Spleen (tissue), 11 donors: ENCODE results near the gene SYCP1. TPM values are rescaled to one million over a fixed set of nuclear protein-coding genes. Genes with fewer than 3 reads are reported as not detected.

Experiments
- DNase-seq: peaks from one replicate; pipeline ENCODE4 v3.0.0-alpha.2; 2020
- H3K27ac ChIP-seq, 8 donors: fragments of 200-600 bp; sonication (generic) in 7 of 8; 1 replicate in 4 of 8; 2 replicates in 4 of 8; pipeline versions ENCODE4 v1.5.0 to v1.8.0; 2016 to 2021; ENCODE audit warnings: inconsistent platforms in 4 of 8, mild to moderate bottlenecking in 4 of 8, moderate library complexity in 1 of 8
- H3K27me3 ChIP-seq, 7 donors: fragments of 200-600 bp; sonication (generic) in 6 of 7; replicated peaks in 1 of 7; 1 replicate in 4 of 7; 2 replicates in 3 of 7; pipeline versions ENCODE4 v1.5.0 to v1.8.0; 2016 to 2021; ENCODE audit warnings: inconsistent platforms in 3 of 7, mild to moderate bottlenecking in 1 of 7
- H3K36me3 ChIP-seq, 6 donors: fragments of 200-600 bp; sonication (generic) in 5 of 6; 1 replicate in 4 of 6; 2 replicates in 2 of 6; pipeline versions ENCODE4 v1.5.0 to v1.8.0; 2016 to 2021; ENCODE audit warnings: inconsistent platforms in 2 of 6
- H3K4me1 ChIP-seq, 6 donors: fragments of 200-600 bp; sonication (generic) in 5 of 6; 1 replicate in 3 of 6; 2 replicates in 3 of 6; pipeline versions ENCODE4 v1.5.0 to v1.8.0; 2016 to 2021; ENCODE audit warnings: inconsistent platforms in 3 of 6
- H3K4me3 ChIP-seq, 8 donors: fragments of 200-600 bp; sonication (generic) in 7 of 8; 1 replicate in 4 of 8; 2 replicates in 4 of 8; pipeline versions ENCODE4 v1.5.0 to v1.8.0; 2016 to 2021; ENCODE audit warnings: inconsistent platforms in 4 of 8, mild to moderate bottlenecking in 4 of 8, moderate library complexity in 2 of 8
- H3K9me3 ChIP-seq, 8 donors: fragments of 200-600 bp; sonication (generic) in 7 of 8; 1 replicate in 4 of 8; 2 replicates in 4 of 8; pipeline versions ENCODE4 v1.5.0 to v1.8.0; 2016 to 2021; ENCODE audit warnings: inconsistent platforms in 4 of 8
- CTCF ChIP-seq, 11 experiments: fragments of 200-600 bp in 7 of 11; fragments of 450-650 bp in 4 of 11; sonication (generic) in 4 of 11; IDR thresholded peaks in 8 of 11; conservative IDR thresholded peaks in 3 of 11; 1 replicate in 7 of 11; 2 replicates in 4 of 11; pipeline versions ENCODE4 v1.4.0 to v1.8.0; 2016 to 2021; ENCODE audit warnings: antibody characterized with exemption in 11 of 11, inconsistent platforms in 4 of 11, mild to moderate bottlenecking in 1 of 11
- POLR2A ChIP-seq, 3 donors: fragments of 450-650 bp; IDR thresholded peaks; one replicate each; pipeline ENCODE4 v1.5.1; 2017; ENCODE audit warnings: antibody characterized with exemption in 3 of 3, mild to moderate bottlenecking in 1 of 3
- POLR2AphosphoS5 ChIP-seq, 3 donors: sonication (generic); formaldehyde crosslinking; IDR thresholded peaks; one replicate each; pipeline ENCODE4 v1.5.1; 2017; ENCODE audit warnings: antibody characterized with exemption in 3 of 3
- WGBS, 5 donors: extraction: QIAGEN DNeasy Blood & Tissue Kit in 3 of 5; methylation state at CpG; one replicate each; pipeline versions ENCODE4 v1.1.5 to v1.1.7; 2013 to 2018; 5-methylcytosine and 5-hydroxymethylcytosine counted together
- intact Hi-C: fragments of 100-400 bp; cut with DNase I; formaldehyde crosslinking; loops from one replicate; pipeline ENCODE4 v1.15.0; 2023; ENCODE audit warnings: low total_unique reads
- polyA plus RNA-seq, 3 donors: library from polyadenylated mRNA; stranded (reverse); fragments of 200-250 nt; gene quantifications; one replicate each; pipeline ENCODE4 v1.2.1, GENCODE V29; 2013
- total RNA-seq, 7 donors: library from RNA; depleted of rRNA in 3 of 7; stranded (reverse); fragments of >200 nt in 3 of 7; fragmentation: NEBNext Ultra II Directional in 4 of 7; extraction: Animal tissue kit (Norgen Biotek cat#: 25700) in 4 of 7; gene quantifications; one replicate each; pipeline versions ENCODE4 v1.1.0 to v1.2.1, GENCODE V29; 2016 to 2021
- donor health status: healthy with polysubstance abuse.
- donor health status: DM: no; HTN: no; CAD: no; lungs with moderate emphysema.
- donor health status: DM: no; HTN: no; CAD: no.
- donor health status: Bipolar disorder and iron deficiency.
- donor health status: healthy.
- donor health status: DM: no; HTN: no; CAD: no.
- donor health status: DM: yes; HTN: yes; CAD: no.

Gene SYCP1
- total and polyA plus RNA-seq, 10 donors = not detected

GRCh38 chr1:114959423-114959822, 104.8 kb downstream of the SYCP1 start:
- H3K4me3 ChIP-seq = no peak overlapping the region
- DNase-seq = no peak
- H3K27ac ChIP-seq = no peak overlapping the region
- TF ChIP-seq POLR2AphosphoS5 (IDR thresholded peaks at IDR 0.05) = no peak
- TF ChIP-seq CTCF (IDR thresholded peaks at IDR 0.05 in 8 of 11, conservative IDR thresholded peaks at IDR 0.05 in 3 of 11) = no peak
- no peak for TF ChIP-seq POLR2A (IDR thresholded peaks at IDR 0.05)
- H3K4me1 ChIP-seq = no peaks in the 10 kb centered on the region
- no peaks in the 10 kb centered on the region for H3K36me3 ChIP-seq
- intact Hi-C loops = no loop called here
- H3K9me3 ChIP-seq = no peaks in the 10 kb centered on the region
- H3K27me3 ChIP-seq = peaks cover 0 to 8% (median 0%) of the 10 kb centered on the region in 7 donors

- Histone ChIP-seq H3K4me3 (no peak overlapping the region), H3K27ac (no peak overlapping the region), H3K27me3 (peaks cover 0 to 19% (median 0%) of the 10 kb centered on the region in 7 donors), H3K4me1 (no peaks in the 10 kb centered on the region), H3K36me3 (no peaks in the 10 kb centered on the region), H3K9me3 (peaks cover under 1 to 8% (median 5%) of the 10 kb centered on the region in 8 donors)
- WGBS, 5 donors = 93 to 98% (median 95%) methylated on average over 1 of the region's 1 CpG
- no peak for DNase-seq
- intact Hi-C loops = no loop called here
- TF ChIP-seq POLR2A (IDR thresholded peaks at IDR 0.05) (no peak), POLR2AphosphoS5 (IDR thresholded peaks at IDR 0.05) (no peak), CTCF (IDR thresholded peaks at IDR 0.05 in 8 of 11, conservative IDR thresholded peaks at IDR 0.05 in 3 of 11) (no peak)
Measured at GRCh38 chr1:114976891-114977290, 122.2 kb downstream of the SYCP1 start.

- Histone ChIP-seq H3K9me3 (peaks cover 5 to 28% (median 24%) of the 10 kb centered on the region in 8 donors), H3K27me3 (peaks cover 0 to 24% (median 0%) of the 10 kb centered on the region in 7 donors), H3K4me1 (no peaks in the 10 kb centered on the region), H3K4me3 (no peak overlapping the region), H3K27ac (no peak overlapping the region), H3K36me3 (no peaks in the 10 kb centered on the region)
- TF ChIP-seq POLR2A (IDR thresholded peaks at IDR 0.05) (no peak), CTCF (IDR thresholded peaks at IDR 0.05 in 8 of 11, conservative IDR thresholded peaks at IDR 0.05 in 3 of 11) (peak; percentile 45 to 81 (median 77)), POLR2AphosphoS5 (IDR thresholded peaks at IDR 0.05) (no peak)
- no peak for DNase-seq
- intact Hi-C loops = no loop called here
- WGBS, 5 donors = 34 to 39% (median 36%) methylated on average over 4 of the region's 4 CpGs
Measured at GRCh38 chr1:114979278-114979891, 124.7 kb downstream of the SYCP1 start.

GRCh38 chr1:114982251-114982650, 127.6 kb downstream of the SYCP1 start:
- no peak for TF ChIP-seq CTCF (IDR thresholded peaks at IDR 0.05 in 8 of 11, conservative IDR thresholded peaks at IDR 0.05 in 3 of 11)
- no peak for TF ChIP-seq POLR2AphosphoS5 (IDR thresholded peaks at IDR 0.05)
- no peak for TF ChIP-seq POLR2A (IDR thresholded peaks at IDR 0.05)
- H3K9me3 ChIP-seq = peaks cover 5 to 35% (median 26%) of the 10 kb centered on the region in 8 donors
- H3K36me3 ChIP-seq = no peaks in the 10 kb centered on the region
- intact Hi-C loops = loop anchor here (5.0 kb wide), 1 partner anchor 130 kb away; no protein-coding TSS in a partner anchor
- peaks cover 0 to 16% (median 0%) of the 10 kb centered on the region in 7 donors for H3K27me3 ChIP-seq
- H3K27ac ChIP-seq = no peak overlapping the region
- no peak overlapping the region for H3K4me3 ChIP-seq
- no peak for DNase-seq
- no peaks in the 10 kb centered on the region for H3K4me1 ChIP-seq
- 0 to 68% (median 47%) methylated on average over 1 of the region's 1 CpG for WGBS, 5 donors
